Esophagus muscularis mucosa (tissue), 4 donors: ENCODE results near the gene COL26A1. TPM values are rescaled to one million over a fixed set of nuclear protein-coding genes. Genes with fewer than 3 reads are reported as not detected.

ENCODE experiments used
- DNase-seq: peaks from one replicate; pipeline ENCODE4 v3.0.0-alpha.2; 2017; ENCODE audit errors: extremely low spot score
- H3K27ac ChIP-seq, 4 donors: fragments of 200-600 bp; sonication (generic); replicated peaks in 1 of 4; 1 replicate in 3 of 4; 2 replicates in 1 of 4; pipeline ENCODE4 v1.5.1; 2016 to 2019; ENCODE audit warnings: mild to moderate bottlenecking in 1 of 4
- H3K27me3 ChIP-seq, 4 donors: fragments of 200-600 bp; sonication (generic); one replicate each; pipeline versions ENCODE4 v1.5.1 to v1.6.0; 2016 to 2019
- H3K36me3 ChIP-seq, 4 donors: fragments of 200-600 bp; sonication (generic); one replicate each; pipeline ENCODE4 v1.5.1; 2016 to 2019
- H3K4me1 ChIP-seq, 4 donors: fragments of 200-600 bp; sonication (generic); one replicate each; pipeline ENCODE4 v1.5.1; 2016 to 2019
- H3K4me3 ChIP-seq, 4 donors: fragments of 200-600 bp; sonication (generic); 1 replicate in 2 of 4; 2 replicates in 2 of 4; pipeline ENCODE4 v1.5.1; 2016 to 2019; ENCODE audit warnings: mild to moderate bottlenecking in 4 of 4, moderate library complexity in 1 of 4
- H3K9me3 ChIP-seq, 4 donors: fragments of 200-600 bp; sonication (generic); 1 replicate in 3 of 4; 2 replicates in 1 of 4; pipeline ENCODE4 v1.5.1; 2016 to 2019
- CTCF ChIP-seq, 3 experiments: fragments of 200-600 bp in 2 of 3; fragments of 450-650 bp in 1 of 3; sonication (generic) in 2 of 3; IDR thresholded peaks; one replicate each; pipeline ENCODE4 v1.5.1; 2017 to 2019; ENCODE audit warnings: antibody characterized with exemption in 3 of 3, mild to moderate bottlenecking in 2 of 3, moderate library complexity in 1 of 3
- EP300 ChIP-seq: sonication (generic); formaldehyde crosslinking; IDR thresholded peaks from one replicate; pipeline ENCODE4 v1.6.1; 2017; ENCODE audit warnings: antibody characterized with exemption
- POLR2A ChIP-seq: fragments of 450-650 bp; IDR thresholded peaks from one replicate; pipeline ENCODE4 v1.6.1; 2017; ENCODE audit warnings: antibody characterized with exemption, moderate library complexity, mild to moderate bottlenecking, low read depth
- POLR2AphosphoS5 ChIP-seq, 2 donors: sonication (generic); formaldehyde crosslinking; IDR thresholded peaks; one replicate each; pipeline ENCODE4 v1.6.1; 2017; ENCODE audit warnings: antibody characterized with exemption in 2 of 2
- WGBS: methylation state at CpG from one replicate; pipeline ENCODE4 v1.1.5; 2018; 5-methylcytosine and 5-hydroxymethylcytosine counted together
- intact Hi-C: fragments of 100-400 bp; cut with DNase I; formaldehyde crosslinking; loops from one replicate; pipeline ENCODE4 v1.15.1; 2023
- total RNA-seq, 4 donors: library from RNA; depleted of rRNA; stranded (reverse); fragments of >200 nt; gene quantifications; one replicate each; pipeline versions ENCODE4 v1.1.0 to v1.2.1, GENCODE V29; 2016

The COL26A1 gene
- total RNA-seq, 4 donors from 2014 or later, result not detected

- 90% methylated on average over 8 of the region's 10 CpGs for WGBS
- H3K4me1 ChIP-seq, result peaks cover 0 to 5% (median 0%) of the 10 kb centered on the region in 4 donors
- H3K27me3 ChIP-seq, result peaks cover 0 to 23% (median 0%) of the 10 kb centered on the region in 4 donors
- no peaks in the 10 kb centered on the region for H3K36me3 ChIP-seq
- no peak for DNase-seq
- no peak overlapping the region for H3K4me3 ChIP-seq
- H3K9me3 ChIP-seq, result no peaks in the 10 kb centered on the region
- intact Hi-C loops, result no loop called here
- no peak overlapping the region for H3K27ac ChIP-seq
- TF ChIP-seq POLR2AphosphoS5 (IDR thresholded peaks at IDR 0.05), result no peak
- no peak for TF ChIP-seq POLR2A
- TF ChIP-seq EP300, result no peak
- TF ChIP-seq CTCF (IDR thresholded peaks at IDR 0.05), result no peak
Observed at GRCh38 chr7:101545441-101546190, 182.9 kb downstream of the COL26A1 start.

GRCh38 chr7:101546308-101546936 is 183.7 kb downstream of the COL26A1 start:
- 93% methylated on average over 1 of the region's 2 CpGs for WGBS
- no peak overlapping the region for H3K4me3 ChIP-seq
- H3K9me3 ChIP-seq, result no peaks in the 10 kb centered on the region
- no peaks in the 10 kb centered on the region for H3K36me3 ChIP-seq
- intact Hi-C loops, result no loop called here
- TF ChIP-seq POLR2A (no peak), EP300 (no peak), POLR2AphosphoS5 (IDR thresholded peaks at IDR 0.05) (no peak), CTCF (IDR thresholded peaks at IDR 0.05) (no peak)
- peaks cover 0 to 23% (median 0%) of the 10 kb centered on the region in 4 donors for H3K27me3 ChIP-seq
- DNase-seq, result no peak
- H3K27ac ChIP-seq, result no peak overlapping the region
- peaks cover 0 to 5% (median 0%) of the 10 kb centered on the region in 4 donors for H3K4me1 ChIP-seq

- intact Hi-C loops, result no loop called here
- Histone ChIP-seq H3K4me1 (peaks cover 0 to 5% (median 0%) of the 10 kb centered on the region in 4 donors), H3K4me3 (no peak overlapping the region), H3K36me3 (no peaks in the 10 kb centered on the region), H3K27me3 (peaks cover 0 to 18% (median 0%) of the 10 kb centered on the region in 4 donors), H3K9me3 (no peaks in the 10 kb centered on the region), H3K27ac (no peak overlapping the region)
- DNase-seq, result no peak
- TF ChIP-seq EP300, result no peak
- no peak for TF ChIP-seq CTCF (IDR thresholded peaks at IDR 0.05)
- no peak for TF ChIP-seq POLR2AphosphoS5 (IDR thresholded peaks at IDR 0.05)
- TF ChIP-seq POLR2A, result no peak
- 69% methylated on average over 9 of the region's 17 CpGs for WGBS
Observed at GRCh38 chr7:101547022-101547915, 184.6 kb downstream of the COL26A1 start.

GRCh38 chr7:101547916-101548661 is 185.4 kb downstream of the COL26A1 start:
- peaks cover 0 to 15% (median 0%) of the 10 kb centered on the region in 4 donors for H3K27me3 ChIP-seq
- DNase-seq, result no peak
- H3K36me3 ChIP-seq, result no peaks in the 10 kb centered on the region
- no peaks in the 10 kb centered on the region for H3K4me1 ChIP-seq
- intact Hi-C loops, result no loop called here
- H3K4me3 ChIP-seq, result no peak overlapping the region
- TF ChIP-seq POLR2AphosphoS5 (IDR thresholded peaks at IDR 0.05), result no peak
- no peak for TF ChIP-seq EP300
- TF ChIP-seq CTCF (IDR thresholded peaks at IDR 0.05), result no peak
- TF ChIP-seq POLR2A, result no peak
- WGBS, result 82% methylated on average over 14 of the region's 14 CpGs
- H3K9me3 ChIP-seq, result no peaks in the 10 kb centered on the region
- no peak overlapping the region for H3K27ac ChIP-seq
